ENCODE measurements around the gene ELK3. TPM values are rescaled to one million over a fixed set of nuclear protein-coding genes. Genes with fewer than 3 reads are reported as not detected.

The ELK3 gene
- total and polyA plus RNA-seq, 4 experiments from 2014 or later = 20.8 to 56.5 (median 56.4) TPM

DNA sequence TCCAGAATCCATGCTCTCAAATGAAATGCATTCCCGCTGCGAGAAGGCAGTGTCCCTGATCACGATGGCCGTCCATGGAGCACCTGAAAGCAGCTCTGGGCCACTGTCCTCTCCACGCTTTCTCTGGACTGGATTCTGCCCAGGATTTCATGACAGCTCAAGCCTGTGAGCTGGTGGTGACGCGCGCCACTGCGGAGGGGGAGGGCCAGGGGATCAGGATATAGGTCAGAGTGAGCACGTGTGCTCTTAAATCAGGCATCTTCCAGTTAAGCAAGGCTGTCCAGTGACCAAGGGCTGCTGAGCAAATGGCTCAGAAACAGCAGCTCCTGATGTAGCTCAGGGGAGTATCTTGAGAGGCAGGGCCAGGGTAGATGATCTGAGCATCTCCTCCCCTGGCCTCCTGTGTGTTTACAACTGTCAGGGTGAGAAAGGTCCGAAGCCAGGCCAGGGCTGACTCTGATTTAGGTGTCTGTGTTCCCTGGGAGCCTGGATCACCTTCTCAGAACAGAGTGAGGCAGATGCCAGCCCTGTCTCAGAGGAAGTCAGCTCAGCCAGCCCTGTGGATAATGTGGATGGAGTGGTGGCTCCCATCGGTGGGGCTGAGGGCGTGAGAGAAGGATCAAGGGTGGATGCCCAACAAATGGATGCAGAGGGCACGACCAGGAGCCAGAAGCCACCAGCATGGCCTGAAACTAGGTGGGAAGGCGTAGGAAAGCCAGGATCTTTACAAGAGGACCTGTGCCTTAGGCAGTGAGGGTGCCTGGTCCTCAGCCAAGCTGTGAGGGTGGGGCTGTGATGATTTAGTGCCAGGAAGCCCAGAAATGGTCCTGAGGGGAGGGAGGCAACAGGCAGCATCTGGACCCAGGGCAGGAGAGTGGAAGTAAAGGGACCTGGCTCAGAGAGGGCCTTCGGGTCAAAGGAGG lies 55.3 kb downstream of the ELK3 start:
- Histone ChIP-seq H3K36me3 (ENCODE audit: insufficient read depth, low read length) (peaks cover 30% of the 10 kb centered on the region), H3K4me1 (ENCODE audit: insufficient read depth, low read length) (peaks cover 36% of the 10 kb centered on the region), H3K27ac (ENCODE audit: low read depth, low read length) (peak overlapping the region; percentile 7), H3K4me3 (ENCODE audit: low read length in 2 of 2) (no peak overlapping the region), H3K27me3 (ENCODE audit: insufficient read depth, low read length) (no peaks in the 10 kb centered on the region), H3K9me3 (ENCODE audit: control insufficient read depth in 1 of 2, low read length in 2 of 2) (no peaks in the 10 kb centered on the region)
- DNase-seq = no peak
- peaks cover 39 to 74% (median 49%) of the 10 kb centered on the region in 4 donors for H3K4me1 Mint-ChIP-seq
- peaks cover 52 to 84% of the 10 kb centered on the region in 2 donors for H3K36me3 Mint-ChIP-seq
- H3K27me3 Mint-ChIP-seq = no peaks in the 10 kb centered on the region
- H3K4me3 Mint-ChIP-seq = peak overlapping the region in 5 of 8 donors; percentile 22 to 69 (median 37)
- intact Hi-C loops (cut with micrococcal nuclease) = no loop called here
- H3K9me3 Mint-ChIP-seq = no peaks in the 10 kb centered on the region
- ChIA-PET CTCF (ENCODE audit: partially characterized antibody) (interaction anchor here (2.1 kb wide), 1 partner anchor 11 kb away, joined by 4 read pairs; no protein-coding TSS in a partner anchor), POLR2A (ENCODE audit: partially characterized antibody) (interaction anchor here (1.2 kb wide), 1 partner anchor 11 kb away, joined by 3 read pairs; no protein-coding TSS in a partner anchor)
- H3K27ac Mint-ChIP-seq = peak overlapping the region in 6 of 7 donors; percentile 89 to 94 (median 90)

DNA sequence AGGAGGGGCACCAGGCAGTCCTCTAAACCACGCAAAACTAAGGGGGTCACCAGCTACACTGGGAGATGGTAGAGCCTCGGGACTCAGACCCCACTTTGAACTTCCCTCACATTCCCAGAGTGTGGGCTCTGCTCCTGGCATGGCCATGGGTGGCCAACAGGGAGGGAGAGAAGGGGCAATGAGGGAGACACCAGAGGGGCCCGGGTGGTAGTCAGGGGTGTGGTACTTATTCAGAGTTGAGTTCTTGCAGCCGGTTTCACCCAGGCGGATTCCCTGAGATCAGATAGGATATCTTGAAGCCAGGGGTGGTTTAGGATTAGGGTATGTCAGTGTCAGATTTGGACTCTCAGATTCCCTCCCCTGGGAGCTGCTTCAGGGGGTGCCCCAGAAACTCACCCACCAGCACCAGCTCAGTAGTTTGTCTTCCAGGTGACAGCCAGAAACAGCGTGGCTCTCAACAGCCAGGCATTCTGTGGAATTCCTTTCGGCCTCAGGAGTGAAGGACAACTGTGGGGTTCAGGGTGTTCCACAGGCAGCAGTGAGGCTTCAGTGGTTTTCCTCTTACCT lies 56.0 kb downstream of the ELK3 start:
- intact Hi-C loops (cut with micrococcal nuclease) = no loop called here
- Mint-ChIP-seq H3K36me3 (peaks cover 49 to 80% of the 10 kb centered on the region in 2 donors), H3K9me3 (peaks cover 0 to 4% (median 0%) of the 10 kb centered on the region in 8 donors), H3K4me1 (peaks cover 42 to 70% (median 48%) of the 10 kb centered on the region in 4 donors), H3K27ac (peak overlapping the region in 6 of 7 donors; percentile 86 to 94 (median 90)), H3K27me3 (no peaks in the 10 kb centered on the region), H3K4me3 (peak overlapping the region in 3 of 8 donors; percentile 7 to 33 (median 22))
- Histone ChIP-seq H3K27me3 (ENCODE audit: insufficient read depth, low read length) (no peaks in the 10 kb centered on the region), H3K27ac (ENCODE audit: low read depth, low read length) (peak overlapping the region; percentile 7), H3K36me3 (ENCODE audit: insufficient read depth, low read length) (peaks cover 30% of the 10 kb centered on the region), H3K4me1 (ENCODE audit: insufficient read depth, low read length) (peaks cover 44% of the 10 kb centered on the region), H3K9me3 (ENCODE audit: control insufficient read depth in 1 of 2, low read length in 2 of 2) (no peaks in the 10 kb centered on the region), H3K4me3 (ENCODE audit: low read length in 2 of 2) (no peak overlapping the region)
- DNase-seq = no peak
- ChIA-PET CTCF (ENCODE audit: partially characterized antibody) (interaction anchor here (0.6 to 2.1 kb wide), 2 partner anchors 11 to 35 kb away, joined by 4 to 6 read pairs; no protein-coding TSS in a partner anchor), POLR2A (ENCODE audit: partially characterized antibody) (no interaction called here)

DNA sequence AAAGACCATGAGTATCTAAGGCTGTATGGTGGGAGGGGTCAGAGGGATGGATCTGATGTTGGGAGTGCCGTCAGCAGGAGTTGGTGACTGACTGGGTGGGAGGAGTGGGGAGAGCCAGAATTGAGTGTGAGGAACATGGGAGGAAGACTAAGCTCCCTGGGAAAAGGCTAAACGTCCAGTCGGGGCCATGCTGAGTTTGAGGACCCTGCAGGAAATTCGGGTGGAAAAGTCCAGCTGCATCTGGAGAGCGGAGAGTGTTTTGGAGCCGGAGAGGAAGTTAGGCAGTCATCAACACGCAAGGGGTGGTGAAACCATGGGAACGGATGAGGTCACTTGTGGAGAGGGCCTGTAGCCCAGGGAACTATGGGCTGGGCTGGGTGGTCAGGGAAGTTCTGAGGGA lies 60.9 kb downstream of the ELK3 start:
- no peaks in the 10 kb centered on the region for H3K27me3 ChIP-seq (ENCODE audit: insufficient read depth, low read length)
- POLR2A ChIA-PET (ENCODE audit: partially characterized antibody) = interaction anchor here (0.6 to 1.3 kb wide), 2 partner anchors 12 to 145 kb away, joined by 3 read pairs; partner anchors contain the start of gene CDK17
- Mint-ChIP-seq H3K27me3 (no peaks in the 10 kb centered on the region), H3K4me3 (peak overlapping the region in 1 of 8 donors; percentile 51), H3K9me3 (peaks cover 0 to 6% (median 0%) of the 10 kb centered on the region in 8 donors), H3K4me1 (peaks cover 27 to 34% (median 30%) of the 10 kb centered on the region in 4 donors), H3K27ac (peak overlapping the region in 3 of 7 donors; percentile 61 to 90 (median 87)), H3K36me3 (peaks cover 28 to 44% of the 10 kb centered on the region in 2 donors)
- no peaks in the 10 kb centered on the region for H3K9me3 ChIP-seq (ENCODE audit: control insufficient read depth in 1 of 2, low read length in 2 of 2)
- intact Hi-C loops (cut with micrococcal nuclease) = no loop called here
- CTCF ChIA-PET (ENCODE audit: partially characterized antibody) = interaction anchor here (0.8 to 2.7 kb wide), 3 partner anchors 12 to 262 kb away, joined by 3 to 8 read pairs (median 3); no protein-coding TSS in a partner anchor
- DNase-seq = no peak
- peaks cover 4% of the 10 kb centered on the region for H3K36me3 ChIP-seq (ENCODE audit: insufficient read depth, low read length)
- H3K4me1 ChIP-seq (ENCODE audit: insufficient read depth, low read length) = peaks cover 64% of the 10 kb centered on the region
- H3K4me3 ChIP-seq (ENCODE audit: low read length in 2 of 2) = no peak overlapping the region
- no peak overlapping the region for H3K27ac ChIP-seq (ENCODE audit: low read depth, low read length)

DNA sequence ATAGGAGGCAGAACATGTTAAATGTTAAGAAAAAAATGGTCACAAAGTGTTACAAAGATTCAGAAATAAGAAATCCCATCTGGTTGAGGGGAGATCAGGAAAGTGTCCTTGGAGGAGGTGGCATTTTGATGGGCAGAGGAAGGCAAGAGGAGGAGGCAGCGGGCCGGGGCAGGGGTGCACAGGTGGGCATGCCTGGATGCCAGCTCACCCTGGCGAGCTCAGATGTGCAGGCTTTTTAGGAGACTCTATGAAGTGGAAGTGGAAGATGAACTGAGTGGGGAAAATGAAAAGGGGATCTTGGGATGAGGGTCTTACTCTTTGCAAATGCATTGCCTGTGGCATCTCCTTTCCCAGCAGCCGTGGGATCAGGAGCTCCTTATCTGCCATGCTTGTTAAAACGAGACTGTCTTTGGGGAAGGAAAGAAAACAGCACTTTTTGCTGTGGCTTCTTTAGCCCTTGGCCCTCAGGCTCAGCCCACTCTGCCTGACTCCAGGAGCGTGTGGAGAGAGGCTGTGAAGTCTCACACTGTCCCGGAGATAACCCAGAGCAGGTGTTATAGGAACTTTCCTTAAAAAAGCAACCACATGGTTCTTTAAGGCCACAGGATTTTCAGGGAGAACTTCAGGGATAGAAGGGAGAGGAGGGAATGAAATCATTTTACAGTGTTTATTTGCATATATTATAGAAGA lies 62.6 kb downstream of the ELK3 start:
- H3K4me1 Mint-ChIP-seq = peaks cover 10 to 29% (median 22%) of the 10 kb centered on the region in 4 donors
- H3K36me3 Mint-ChIP-seq = peaks cover 26 to 43% of the 10 kb centered on the region in 2 donors
- intact Hi-C loops (cut with micrococcal nuclease) = no loop called here
- H3K27me3 ChIP-seq (ENCODE audit: insufficient read depth, low read length) = no peaks in the 10 kb centered on the region
- peaks cover 9% of the 10 kb centered on the region for H3K36me3 ChIP-seq (ENCODE audit: insufficient read depth, low read length)
- H3K4me3 Mint-ChIP-seq = no peak overlapping the region
- no peak overlapping the region for H3K27ac ChIP-seq (ENCODE audit: low read depth, low read length)
- H3K27me3 Mint-ChIP-seq = no peaks in the 10 kb centered on the region
- no peak overlapping the region for H3K4me3 ChIP-seq (ENCODE audit: low read length in 2 of 2)
- H3K4me1 ChIP-seq (ENCODE audit: insufficient read depth, low read length) = peaks cover 51% of the 10 kb centered on the region
- ChIA-PET POLR2A (ENCODE audit: partially characterized antibody) (interaction anchor here (1.2 kb wide), 1 partner anchor 142 kb away, joined by 3 read pairs; no protein-coding TSS in a partner anchor), CTCF (ENCODE audit: partially characterized antibody) (interaction anchor here (1.1 to 1.3 kb wide), 3 partner anchors 20 to 142 kb away, joined by 3 to 4 read pairs (median 3); no protein-coding TSS in a partner anchor)
- H3K9me3 Mint-ChIP-seq = peaks cover 0 to 8% (median 0%) of the 10 kb centered on the region in 8 donors
- H3K27ac Mint-ChIP-seq = no peak overlapping the region
- DNase-seq = no peak
- H3K9me3 ChIP-seq (ENCODE audit: control insufficient read depth in 1 of 2, low read length in 2 of 2) = no peaks in the 10 kb centered on the region

DNA sequence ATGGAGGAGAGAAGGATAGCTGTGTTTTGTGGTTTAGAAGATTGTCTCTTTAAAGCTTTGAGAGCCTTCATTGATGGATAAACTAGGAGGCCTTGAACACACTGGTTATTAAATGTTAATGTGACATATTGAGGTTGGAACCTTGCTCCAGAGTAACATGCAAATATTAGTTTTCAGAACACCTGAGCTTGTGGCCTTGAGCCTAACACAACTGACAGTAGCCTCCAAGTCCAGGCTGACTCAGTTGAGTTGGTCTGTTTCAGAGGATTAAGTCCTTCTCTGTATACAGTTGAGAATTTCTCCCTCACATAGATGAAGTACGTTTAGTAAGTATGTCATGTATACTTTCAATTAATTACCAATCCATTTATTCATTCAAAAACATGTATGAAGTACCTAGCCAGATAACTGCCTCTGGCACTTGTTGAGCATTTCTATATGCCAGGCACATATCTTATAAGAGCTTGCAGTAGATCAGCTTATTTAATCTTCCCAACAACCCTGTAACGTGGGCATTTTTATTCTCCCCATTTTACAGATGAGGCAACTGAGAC lies 63.5 kb downstream of the ELK3 start:
- Mint-ChIP-seq H3K27ac (no peak overlapping the region), H3K36me3 (peaks cover 18 to 42% of the 10 kb centered on the region in 2 donors), H3K4me1 (peaks cover 3 to 26% (median 15%) of the 10 kb centered on the region in 4 donors), H3K27me3 (no peaks in the 10 kb centered on the region), H3K9me3 (peaks cover 0 to 8% (median 0%) of the 10 kb centered on the region in 8 donors), H3K4me3 (peak overlapping the region in 2 of 8 donors; percentile 17 to 25)
- peaks cover 51% of the 10 kb centered on the region for H3K4me1 ChIP-seq (ENCODE audit: insufficient read depth, low read length)
- no peak overlapping the region for H3K27ac ChIP-seq (ENCODE audit: low read depth, low read length)
- no peaks in the 10 kb centered on the region for H3K9me3 ChIP-seq (ENCODE audit: control insufficient read depth in 1 of 2, low read length in 2 of 2)
- intact Hi-C loops (cut with micrococcal nuclease) = no loop called here
- no peak for DNase-seq
- POLR2A ChIA-PET (ENCODE audit: partially characterized antibody) = interaction anchor here (0.7 kb wide), 1 partner anchor 22 kb away, joined by 3 read pairs; no protein-coding TSS in a partner anchor
- no peak overlapping the region for H3K4me3 ChIP-seq (ENCODE audit: low read length in 2 of 2)
- H3K36me3 ChIP-seq (ENCODE audit: insufficient read depth, low read length) = peaks cover 8% of the 10 kb centered on the region
- H3K27me3 ChIP-seq (ENCODE audit: insufficient read depth, low read length) = no peaks in the 10 kb centered on the region
- CTCF ChIA-PET (ENCODE audit: partially characterized antibody) = interaction anchor here (1.1 to 1.3 kb wide), 3 partner anchors 20 to 142 kb away, joined by 3 to 4 read pairs (median 3); no protein-coding TSS in a partner anchor
